Measurements from ENCODE around the gene TRIM47. TPM values are rescaled to one million over a fixed set of nuclear protein-coding genes. Genes with fewer than 3 reads are reported as not detected.

The TRIM47 gene
- total and polyA plus RNA-seq, 2 of the 13 experiments (the other 11 are each of a cell fraction or from before 2014, with no cell fraction given) = 33.5 to 82.0 TPM

DNA sequence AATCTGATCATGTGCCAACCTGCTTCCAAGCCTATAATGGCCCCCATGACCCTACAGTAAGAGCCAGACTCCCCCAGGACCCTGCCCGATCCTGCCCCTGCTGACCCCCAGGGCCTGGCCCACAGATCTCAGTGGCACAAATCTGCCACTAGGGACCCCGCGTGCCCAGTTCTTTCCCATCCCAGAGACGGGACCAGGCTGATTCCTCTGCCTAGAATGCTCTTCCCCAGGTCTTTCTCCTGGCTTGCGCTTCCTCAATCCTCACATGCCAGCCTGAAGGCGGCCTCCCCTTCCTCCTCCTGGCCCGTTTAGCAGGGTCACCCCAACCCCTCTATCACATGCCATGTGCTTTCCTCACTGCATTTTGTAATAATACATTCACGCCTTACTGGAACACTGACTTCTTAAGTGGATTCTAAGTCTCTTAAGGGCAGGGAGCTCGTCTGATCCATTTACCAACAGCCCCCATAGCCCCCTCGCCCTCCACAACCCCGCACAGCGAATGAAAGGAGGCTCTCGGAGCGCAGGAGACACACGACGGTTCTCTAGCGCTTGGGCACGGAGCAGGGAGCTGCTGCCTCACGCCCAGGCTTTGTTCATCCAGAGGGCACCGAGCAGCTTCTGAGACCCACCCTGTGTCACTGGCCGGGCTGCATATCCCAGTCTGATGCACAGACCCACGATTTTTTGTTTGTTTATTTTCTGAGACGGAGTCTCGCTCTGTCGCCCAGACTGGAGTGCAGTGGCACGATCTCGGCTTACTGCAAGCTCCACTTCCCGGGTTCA is 17.2 kb upstream of the TRIM47 start (continued):
- TF ChIP-seq, protein P1, sequence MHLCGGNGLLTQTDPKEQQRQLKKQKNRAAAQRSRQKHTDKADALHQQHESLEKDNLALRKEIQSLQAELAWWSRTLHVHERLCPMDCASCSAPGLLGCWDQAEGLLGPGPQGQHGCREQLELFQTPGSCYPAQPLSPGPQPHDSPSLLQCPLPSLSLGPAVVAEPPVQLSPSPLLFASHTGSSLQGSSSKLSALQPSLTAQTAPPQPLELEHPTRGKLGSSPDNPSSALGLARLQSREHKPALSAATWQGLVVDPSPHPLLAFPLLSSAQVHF (CRISPR knock-in tag; IDR thresholded peaks at IDR 0.05) = no peak
- TF ChIP-seq ZNF660 (CRISPR knock-in tag; IDR thresholded peaks at IDR 0.05; ENCODE audit: borderline replicate concordance, low read depth) (no peak), GTF2F1 (IDR thresholded peaks at IDR 0.05; ENCODE audit: low read length) (no peak), ZNF556 (CRISPR knock-in tag; IDR thresholded peaks at IDR 0.05; ENCODE audit: borderline replicate concordance) (no peak), RBM22 (optimal IDR thresholded peaks at IDR 0.05; ENCODE audit: low read length) (no peak), GATAD1 (CRISPR knock-in tag; IDR thresholded peaks at IDR 0.05) (no peak), ZIK1 (CRISPR knock-in tag; IDR thresholded peaks at IDR 0.05; ENCODE audit: borderline replicate concordance, low read depth) (peak; percentile 59; the same call in 1 of the 2 replicates), RXRA (CRISPR knock-in tag; IDR thresholded peaks at IDR 0.05) (no peak; the same call in none of the 2 replicates), SATB2 (CRISPR knock-in tag; IDR thresholded peaks at IDR 0.05) (no peak), ZMYM2 (CRISPR knock-in tag; IDR thresholded peaks at IDR 0.05) (0 out of 2 replicates have a peak, but pooled peaks have one; percentile 67), ZNF317 (CRISPR knock-in tag; IDR thresholded peaks at IDR 0.05) (no peak), GZF1 (CRISPR knock-in tag; IDR thresholded peaks at IDR 0.05) (0 out of 2 replicates have a peak, but pooled peaks have one; percentile 49), ZFYVE20 (CRISPR knock-in tag; IDR thresholded peaks at IDR 0.05; ENCODE audit: borderline replicate concordance, low read depth) (no peak), ZNF615 (CRISPR knock-in tag; IDR thresholded peaks at IDR 0.05; ENCODE audit: borderline replicate concordance) (no peak), ZNF816 (CRISPR knock-in tag; IDR thresholded peaks at IDR 0.05; ENCODE audit: borderline replicate concordance) (0 out of 2 replicates have a peak, but pooled peaks have one; percentile 18), ZNF292 (CRISPR knock-in tag; IDR thresholded peaks at IDR 0.05; ENCODE audit: borderline replicate concordance, low read depth) (no peak)
- TF ChIP-seq, protein P2, sequence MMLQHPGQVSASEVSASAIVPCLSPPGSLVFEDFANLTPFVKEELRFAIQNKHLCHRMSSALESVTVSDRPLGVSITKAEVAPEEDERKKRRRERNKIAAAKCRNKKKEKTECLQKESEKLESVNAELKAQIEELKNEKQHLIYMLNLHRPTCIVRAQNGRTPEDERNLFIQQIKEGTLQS (CRISPR knock-in tag; IDR thresholded peaks at IDR 0.05) = no peak
- TF ChIP-seq, protein P3, sequence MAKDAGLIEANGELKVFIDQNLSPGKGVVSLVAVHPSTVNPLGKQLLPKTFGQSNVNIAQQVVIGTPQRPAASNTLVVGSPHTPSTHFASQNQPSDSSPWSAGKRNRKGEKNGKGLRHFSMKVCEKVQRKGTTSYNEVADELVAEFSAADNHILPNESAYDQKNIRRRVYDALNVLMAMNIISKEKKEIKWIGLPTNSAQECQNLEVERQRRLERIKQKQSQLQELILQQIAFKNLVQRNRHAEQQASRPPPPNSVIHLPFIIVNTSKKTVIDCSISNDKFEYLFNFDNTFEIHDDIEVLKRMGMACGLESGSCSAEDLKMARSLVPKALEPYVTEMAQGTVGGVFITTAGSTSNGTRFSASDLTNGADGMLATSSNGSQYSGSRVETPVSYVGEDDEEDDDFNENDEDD (CRISPR knock-in tag; IDR thresholded peaks at IDR 0.05; ENCODE audit: borderline replicate concordance) = no peak
- TF ChIP-seq, protein P4, sequence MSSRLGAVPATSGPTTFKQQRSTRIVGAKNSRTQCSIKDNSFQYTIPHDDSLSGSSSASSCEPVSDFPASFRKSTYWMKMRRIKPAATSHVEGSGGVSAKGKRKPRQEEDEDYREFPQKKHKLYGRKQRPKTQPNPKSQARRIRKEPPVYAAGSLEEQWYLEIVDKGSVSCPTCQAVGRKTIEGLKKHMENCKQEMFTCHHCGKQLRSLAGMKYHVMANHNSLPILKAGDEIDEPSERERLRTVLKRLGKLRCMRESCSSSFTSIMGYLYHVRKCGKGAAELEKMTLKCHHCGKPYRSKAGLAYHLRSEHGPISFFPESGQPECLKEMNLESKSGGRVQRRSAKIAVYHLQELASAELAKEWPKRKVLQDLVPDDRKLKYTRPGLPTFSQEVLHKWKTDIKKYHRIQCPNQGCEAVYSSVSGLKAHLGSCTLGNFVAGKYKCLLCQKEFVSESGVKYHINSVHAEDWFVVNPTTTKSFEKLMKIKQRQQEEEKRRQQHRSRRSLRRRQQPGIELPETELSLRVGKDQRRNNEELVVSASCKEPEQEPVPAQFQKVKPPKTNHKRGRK (CRISPR knock-in tag; IDR thresholded peaks at IDR 0.05) = no peak
- TF ChIP-seq, protein P5, sequence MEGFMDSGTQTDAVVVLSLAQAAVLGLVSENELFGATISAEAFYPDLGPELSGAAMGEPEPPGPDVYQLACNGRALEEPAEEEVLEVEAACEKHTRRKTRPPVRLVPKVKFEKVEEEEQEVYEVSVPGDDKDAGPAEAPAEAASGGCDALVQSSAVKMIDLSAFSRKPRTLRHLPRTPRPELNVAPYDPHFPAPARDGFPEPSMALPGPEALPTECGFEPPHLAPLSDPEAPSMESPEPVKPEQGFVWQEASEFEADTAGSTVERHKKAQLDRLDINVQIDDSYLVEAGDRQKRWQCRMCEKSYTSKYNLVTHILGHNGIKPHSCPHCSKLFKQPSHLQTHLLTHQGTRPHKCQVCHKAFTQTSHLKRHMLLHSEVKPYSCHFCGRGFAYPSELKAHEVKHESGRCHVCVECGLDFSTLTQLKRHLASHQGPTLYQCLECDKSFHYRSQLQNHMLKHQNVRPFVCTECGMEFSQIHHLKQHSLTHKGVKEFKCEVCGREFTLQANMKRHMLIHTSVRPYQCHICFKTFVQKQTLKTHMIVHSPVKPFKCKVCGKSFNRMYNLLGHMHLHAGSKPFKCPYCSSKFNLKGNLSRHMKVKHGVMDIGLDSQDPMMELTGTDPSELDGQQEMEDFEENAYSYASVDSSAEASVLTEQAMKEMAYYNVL (CRISPR knock-in tag; IDR thresholded peaks at IDR 0.05; ENCODE audit: borderline replicate concordance) = no peak
- TF ChIP-seq, protein P6, sequence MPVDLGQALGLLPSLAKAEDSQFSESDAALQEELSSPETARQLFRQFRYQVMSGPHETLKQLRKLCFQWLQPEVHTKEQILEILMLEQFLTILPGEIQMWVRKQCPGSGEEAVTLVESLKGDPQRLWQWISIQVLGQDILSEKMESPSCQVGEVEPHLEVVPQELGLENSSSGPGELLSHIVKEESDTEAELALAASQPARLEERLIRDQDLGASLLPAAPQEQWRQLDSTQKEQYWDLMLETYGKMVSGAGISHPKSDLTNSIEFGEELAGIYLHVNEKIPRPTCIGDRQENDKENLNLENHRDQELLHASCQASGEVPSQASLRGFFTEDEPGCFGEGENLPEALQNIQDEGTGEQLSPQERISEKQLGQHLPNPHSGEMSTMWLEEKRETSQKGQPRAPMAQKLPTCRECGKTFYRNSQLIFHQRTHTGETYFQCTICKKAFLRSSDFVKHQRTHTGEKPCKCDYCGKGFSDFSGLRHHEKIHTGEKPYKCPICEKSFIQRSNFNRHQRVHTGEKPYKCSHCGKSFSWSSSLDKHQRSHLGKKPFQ (CRISPR knock-in tag; IDR thresholded peaks at IDR 0.05; ENCODE audit: insufficient replicate concordance) = peak; percentile 2

Data from HepG2 (cell line).